Uterus (tissue), 2 donors: ENCODE data around the gene FXYD2.

Experiments
- POLR2A ChIP-seq, 2 donors: fragments of 450-650 bp; IDR thresholded peaks; one replicate each; pipeline ENCODE4 v1.6.1; 2016; ENCODE audit warnings: antibody characterized with exemption in 2 of 2, mild to moderate bottlenecking in 1 of 2, moderate library complexity in 1 of 2
- TF ChIP-seq, protein P1 (sequence below), 4 experiments: fragments of 200-600 bp in 2 of 4; fragments of 450-650 bp in 2 of 4; sonication (generic) in 2 of 4; IDR thresholded peaks; one replicate each; pipeline ENCODE4 v1.5.1; 2016 to 2019; ENCODE audit warnings: antibody characterized with exemption in 4 of 4, mild to moderate bottlenecking in 2 of 4, moderate library complexity in 1 of 4

DNA sequence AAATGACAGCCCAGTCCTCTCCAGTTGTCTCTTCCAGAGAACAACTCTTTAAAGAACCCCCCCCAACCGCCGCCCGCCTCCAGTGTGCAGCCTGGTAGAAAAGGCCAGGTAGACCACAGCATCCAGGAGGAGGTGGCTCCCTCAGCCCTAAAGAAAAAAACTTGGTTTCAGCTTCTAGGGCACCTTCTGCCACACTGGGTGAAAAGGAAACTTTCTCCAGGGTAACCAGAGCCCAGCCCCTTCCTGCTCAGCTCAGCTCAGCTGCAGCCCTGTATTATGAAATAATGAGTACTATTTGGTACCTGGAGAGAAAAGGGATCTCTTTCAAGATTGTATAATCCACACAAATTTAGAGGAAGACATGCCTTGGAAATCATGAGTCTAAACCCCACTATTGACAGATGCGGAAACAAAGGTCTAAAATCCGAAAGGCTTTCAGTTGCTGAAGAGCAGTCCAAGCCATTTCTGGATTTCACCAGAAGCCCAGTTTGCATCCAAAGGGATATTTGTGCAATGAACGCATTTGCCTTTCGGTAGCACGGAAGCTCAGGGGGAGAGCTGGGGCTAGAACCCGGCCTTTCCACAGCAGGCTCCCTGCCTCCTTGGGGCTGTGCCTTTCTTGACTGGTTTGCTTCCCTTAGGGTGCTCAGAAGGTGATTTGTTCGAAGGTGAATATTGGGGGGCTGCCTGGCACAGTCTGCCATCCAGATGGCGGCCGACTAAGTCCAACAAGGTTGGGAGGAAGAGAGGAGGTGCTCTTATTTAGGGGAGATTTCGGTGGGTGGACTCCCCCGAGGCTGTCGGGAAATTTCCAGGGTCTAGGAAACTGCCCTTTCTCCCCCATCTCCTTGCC, 48.7 kb upstream of the FXYD2 start:
- TF ChIP-seq, protein P1, sequence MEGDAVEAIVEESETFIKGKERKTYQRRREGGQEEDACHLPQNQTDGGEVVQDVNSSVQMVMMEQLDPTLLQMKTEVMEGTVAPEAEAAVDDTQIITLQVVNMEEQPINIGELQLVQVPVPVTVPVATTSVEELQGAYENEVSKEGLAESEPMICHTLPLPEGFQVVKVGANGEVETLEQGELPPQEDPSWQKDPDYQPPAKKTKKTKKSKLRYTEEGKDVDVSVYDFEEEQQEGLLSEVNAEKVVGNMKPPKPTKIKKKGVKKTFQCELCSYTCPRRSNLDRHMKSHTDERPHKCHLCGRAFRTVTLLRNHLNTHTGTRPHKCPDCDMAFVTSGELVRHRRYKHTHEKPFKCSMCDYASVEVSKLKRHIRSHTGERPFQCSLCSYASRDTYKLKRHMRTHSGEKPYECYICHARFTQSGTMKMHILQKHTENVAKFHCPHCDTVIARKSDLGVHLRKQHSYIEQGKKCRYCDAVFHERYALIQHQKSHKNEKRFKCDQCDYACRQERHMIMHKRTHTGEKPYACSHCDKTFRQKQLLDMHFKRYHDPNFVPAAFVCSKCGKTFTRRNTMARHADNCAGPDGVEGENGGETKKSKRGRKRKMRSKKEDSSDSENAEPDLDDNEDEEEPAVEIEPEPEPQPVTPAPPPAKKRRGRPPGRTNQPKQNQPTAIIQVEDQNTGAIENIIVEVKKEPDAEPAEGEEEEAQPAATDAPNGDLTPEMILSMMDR (IDR thresholded peaks at IDR 0.05), result no peak
- TF ChIP-seq POLR2A (IDR thresholded peaks at IDR 0.05), result no peak
